ENCODE measurements around the gene RHOD.

DNA sequence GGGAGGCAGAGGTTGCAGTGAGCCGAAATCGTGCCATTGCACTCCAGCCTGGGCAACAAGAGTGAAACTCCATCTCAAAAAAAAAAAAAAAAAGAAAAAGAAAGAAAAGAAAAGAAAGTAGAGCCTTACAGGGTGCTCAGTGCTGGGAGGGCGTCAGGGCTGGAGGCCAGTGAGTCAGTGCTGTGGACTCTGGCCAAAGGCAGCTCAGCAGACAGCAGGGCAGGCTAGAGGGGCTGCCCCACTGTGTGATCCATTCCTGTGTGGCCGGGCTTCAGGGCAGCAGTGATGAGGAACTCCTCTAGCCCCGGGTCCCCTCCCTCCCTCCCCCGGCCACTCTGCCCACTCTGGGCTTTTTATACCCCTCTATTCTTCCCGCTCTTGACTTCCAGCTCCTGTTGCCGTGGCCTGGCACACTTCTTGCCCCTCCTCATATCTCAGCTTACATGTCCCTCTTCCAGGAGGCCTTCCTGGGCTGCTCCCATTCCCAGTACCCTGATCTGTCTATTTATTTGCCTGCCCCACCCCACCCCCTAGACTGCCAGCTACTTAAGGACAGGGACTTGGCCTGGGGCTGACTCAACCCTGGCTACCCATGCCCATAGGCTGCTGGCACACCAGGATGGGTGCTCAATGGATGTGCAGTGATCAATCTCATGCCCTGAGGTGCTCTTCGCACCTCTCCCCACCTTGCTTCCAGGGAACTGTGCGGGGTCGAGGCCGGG, 23.7 kb upstream of the RHOD start:
- TF ChIP-seq POLR2A (IDR thresholded peaks at IDR 0.05), result no peak
- TF ChIP-seq, protein P1, sequence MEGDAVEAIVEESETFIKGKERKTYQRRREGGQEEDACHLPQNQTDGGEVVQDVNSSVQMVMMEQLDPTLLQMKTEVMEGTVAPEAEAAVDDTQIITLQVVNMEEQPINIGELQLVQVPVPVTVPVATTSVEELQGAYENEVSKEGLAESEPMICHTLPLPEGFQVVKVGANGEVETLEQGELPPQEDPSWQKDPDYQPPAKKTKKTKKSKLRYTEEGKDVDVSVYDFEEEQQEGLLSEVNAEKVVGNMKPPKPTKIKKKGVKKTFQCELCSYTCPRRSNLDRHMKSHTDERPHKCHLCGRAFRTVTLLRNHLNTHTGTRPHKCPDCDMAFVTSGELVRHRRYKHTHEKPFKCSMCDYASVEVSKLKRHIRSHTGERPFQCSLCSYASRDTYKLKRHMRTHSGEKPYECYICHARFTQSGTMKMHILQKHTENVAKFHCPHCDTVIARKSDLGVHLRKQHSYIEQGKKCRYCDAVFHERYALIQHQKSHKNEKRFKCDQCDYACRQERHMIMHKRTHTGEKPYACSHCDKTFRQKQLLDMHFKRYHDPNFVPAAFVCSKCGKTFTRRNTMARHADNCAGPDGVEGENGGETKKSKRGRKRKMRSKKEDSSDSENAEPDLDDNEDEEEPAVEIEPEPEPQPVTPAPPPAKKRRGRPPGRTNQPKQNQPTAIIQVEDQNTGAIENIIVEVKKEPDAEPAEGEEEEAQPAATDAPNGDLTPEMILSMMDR (IDR thresholded peaks at IDR 0.05), result no peak
